Measurements from ENCODE around the gene CTNND2.

DNA sequence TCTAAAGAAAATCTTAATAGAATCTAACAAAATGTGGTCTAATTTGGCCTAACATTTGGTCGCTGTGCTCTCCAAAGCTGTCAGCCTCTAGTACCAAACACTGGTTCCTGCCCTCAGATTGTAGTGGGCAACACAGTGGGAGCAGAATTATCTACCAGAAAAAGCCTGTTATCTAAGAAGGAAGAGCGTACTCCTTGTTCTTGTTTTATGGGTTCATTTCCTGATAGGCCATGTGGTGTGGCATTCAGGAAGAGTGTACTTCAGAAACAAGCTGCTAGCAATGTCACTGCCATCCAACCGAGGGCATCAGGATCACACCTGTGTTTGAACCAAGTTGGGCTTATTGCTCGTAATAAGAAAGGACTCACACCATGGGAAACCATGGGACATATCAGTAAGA is 655.3 kb downstream of the CTNND2 start:
- TF ChIP-seq POLR2A (IDR thresholded peaks at IDR 0.05): no peak
- TF ChIP-seq, protein P1, sequence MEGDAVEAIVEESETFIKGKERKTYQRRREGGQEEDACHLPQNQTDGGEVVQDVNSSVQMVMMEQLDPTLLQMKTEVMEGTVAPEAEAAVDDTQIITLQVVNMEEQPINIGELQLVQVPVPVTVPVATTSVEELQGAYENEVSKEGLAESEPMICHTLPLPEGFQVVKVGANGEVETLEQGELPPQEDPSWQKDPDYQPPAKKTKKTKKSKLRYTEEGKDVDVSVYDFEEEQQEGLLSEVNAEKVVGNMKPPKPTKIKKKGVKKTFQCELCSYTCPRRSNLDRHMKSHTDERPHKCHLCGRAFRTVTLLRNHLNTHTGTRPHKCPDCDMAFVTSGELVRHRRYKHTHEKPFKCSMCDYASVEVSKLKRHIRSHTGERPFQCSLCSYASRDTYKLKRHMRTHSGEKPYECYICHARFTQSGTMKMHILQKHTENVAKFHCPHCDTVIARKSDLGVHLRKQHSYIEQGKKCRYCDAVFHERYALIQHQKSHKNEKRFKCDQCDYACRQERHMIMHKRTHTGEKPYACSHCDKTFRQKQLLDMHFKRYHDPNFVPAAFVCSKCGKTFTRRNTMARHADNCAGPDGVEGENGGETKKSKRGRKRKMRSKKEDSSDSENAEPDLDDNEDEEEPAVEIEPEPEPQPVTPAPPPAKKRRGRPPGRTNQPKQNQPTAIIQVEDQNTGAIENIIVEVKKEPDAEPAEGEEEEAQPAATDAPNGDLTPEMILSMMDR (IDR thresholded peaks at IDR 0.05 in 8 of 11, conservative IDR thresholded peaks at IDR 0.05 in 3 of 11): no peak
